ENCODE measurements around the gene MICAL3.
"Not testable (repeated sequence)": the region's sequence is repeated elsewhere in the genome, so short reads cannot be mapped to it uniquely, and the experiment has no call there.

DNA sequence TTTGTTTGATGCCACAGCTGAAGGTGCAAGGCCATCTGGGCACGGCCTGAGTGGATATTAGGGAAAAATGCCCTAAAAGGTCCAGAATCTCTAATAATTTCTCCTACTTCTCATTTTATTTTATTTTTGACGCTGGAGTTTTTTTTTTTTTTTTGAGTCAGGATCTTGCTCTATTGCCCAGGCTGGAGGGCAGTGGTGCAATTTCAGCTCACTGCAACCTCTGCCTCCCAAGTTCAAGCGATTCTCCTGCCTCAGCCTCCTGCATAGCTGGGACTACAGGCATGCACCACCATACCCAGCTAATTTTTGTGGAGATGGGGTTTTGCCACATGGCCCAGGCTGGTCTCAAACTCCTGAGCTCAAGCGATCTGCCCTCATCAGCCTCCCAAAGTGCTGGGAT, 1.5 kb upstream of the MICAL3 start:
- not testable (repeated sequence) for TF ChIP-seq EZH2phosphoT487 (IDR thresholded peaks at IDR 0.05; ENCODE audit: low read depth); CTCF (IDR thresholded peaks at IDR 0.05; ENCODE audit: low read depth, low read length)

All from OCI-LY3 (cell line).